Spinal cord (tissue), 10 donors: Measurements from ENCODE around the gene CERS2. TPM values are rescaled to one million over a fixed set of nuclear protein-coding genes. Genes with fewer than 3 reads are reported as not detected.

ENCODE experiments used
- DNase-seq, 6 donors: peaks; one replicate each; pipeline versions ENCODE4 v3.0.0 to v3.0.0-alpha.2; 2013 to 2015; ENCODE audit warnings: low spot score in 6 of 6, low read depth in 4 of 6
- H3K27ac ChIP-seq: one replicate; pipeline ENCODE4 v1.5.1; 2013; ENCODE audit warnings: low read depth, low read length, control low read depth
- H3K27me3 ChIP-seq: one replicate; pipeline ENCODE4 v1.6.1; 2013; ENCODE audit warnings: low read length; ENCODE audit not compliant: control insufficient read depth, insufficient read depth
- H3K36me3 ChIP-seq: one replicate; pipeline ENCODE4 v1.6.1; 2013; ENCODE audit warnings: low read length; ENCODE audit not compliant: control insufficient read depth, insufficient read depth
- H3K4me1 ChIP-seq: one replicate; pipeline ENCODE4 v1.6.1; 2013; ENCODE audit warnings: low read length; ENCODE audit not compliant: control insufficient read depth, insufficient read depth
- H3K4me3 ChIP-seq: one replicate; pipeline ENCODE4 v1.5.1; 2013; ENCODE audit warnings: low read depth, low read length, control low read depth
- H3K9me3 ChIP-seq: one replicate; pipeline ENCODE4 v1.6.1; 2013; ENCODE audit warnings: low read length; ENCODE audit not compliant: control insufficient read depth, insufficient read depth
- WGBS: methylation state at CpG from one replicate; pipeline ENCODE4 v1.1.5; 2013; ENCODE audit warnings: missing lambda C conversion rate; ENCODE audit not compliant: insufficient coverage; 5-methylcytosine and 5-hydroxymethylcytosine counted together
- polyA plus RNA-seq, 2 donors: library from polyadenylated mRNA; unstranded; fragments of 120-200 nt; gene quantifications; one replicate each; pipeline ENCODE4 v1.2.1, GENCODE V29; 2013; ENCODE audit not compliant: insufficient read length in 2 of 2
- total RNA-seq, 2 donors: library from RNA; depleted of rRNA in 1 of 2; stranded (reverse); fragments of 120-200 nt in 1 of 2; fragments of >200 nt in 1 of 2; gene quantifications; one replicate each; pipeline versions ENCODE4 v1.2.3 to v1.2.4, GENCODE V29; 2013 to 2014
- donor health status: healthy.

Gene CERS2
- total and polyA plus RNA-seq, 4 donors = 116 to 224 (median 170) TPM

- whole genome bisulfite sequencing = 58% methylated on average over 3 of the region's 4 CpGs
- Histone ChIP-seq H3K27ac (no peak overlapping the region), H3K9me3 (no peaks in the 10 kb centered on the region), H3K27me3 (no peaks in the 10 kb centered on the region), H3K4me3 (peak overlapping the region; percentile 82), H3K36me3 (peaks cover 37% of the 10 kb centered on the region), H3K4me1 (peaks cover 70% of the 10 kb centered on the region)
- DNase-seq = no peak
Observed at GRCh38 chr1:150972417-150972940, 2.2 kb downstream of the CERS2 start.

- no peak overlapping the region for H3K4me3 ChIP-seq
- DNase-seq = no peak
- peaks cover 67% of the 10 kb centered on the region for H3K4me1 ChIP-seq
- WGBS = 39% methylated on average over 5 of the region's 6 CpGs
- H3K27ac ChIP-seq = peak overlapping the region; percentile 25
- no peaks in the 10 kb centered on the region for H3K27me3 ChIP-seq
- no peaks in the 10 kb centered on the region for H3K9me3 ChIP-seq
- H3K36me3 ChIP-seq = peaks cover 43% of the 10 kb centered on the region
Observed at GRCh38 chr1:150971583-150972416, 2.8 kb downstream of the CERS2 start.

- H3K4me3 ChIP-seq = no peak overlapping the region
- DNase-seq = no peak
- no peaks in the 10 kb centered on the region for H3K9me3 ChIP-seq
- H3K27ac ChIP-seq = peak overlapping the region; percentile 25
- H3K27me3 ChIP-seq = no peaks in the 10 kb centered on the region
- H3K36me3 ChIP-seq = peaks cover 51% of the 10 kb centered on the region
- 20% methylated on average over 5 of the region's 11 CpGs for WGBS
- H3K4me1 ChIP-seq = peaks cover 67% of the 10 kb centered on the region
Observed at GRCh38 chr1:150970808-150971582, 3.6 kb downstream of the CERS2 start.

GRCh38 chr1:150969626-150970025, 5.0 kb downstream of the CERS2 start:
- H3K9me3 ChIP-seq = no peaks in the 10 kb centered on the region
- 80% methylated on average over 2 of the region's 3 CpGs for WGBS
- no peak for DNase-seq
- no peak overlapping the region for H3K4me3 ChIP-seq
- H3K27ac ChIP-seq = no peak overlapping the region
- peaks cover 60% of the 10 kb centered on the region for H3K4me1 ChIP-seq
- H3K27me3 ChIP-seq = no peaks in the 10 kb centered on the region
- H3K36me3 ChIP-seq = peaks cover 58% of the 10 kb centered on the region

- no peak overlapping the region for H3K4me3 ChIP-seq
- peaks cover 54% of the 10 kb centered on the region for H3K4me1 ChIP-seq
- DNase-seq = no peak
- WGBS = 84% methylated on average over 4 of the region's 4 CpGs
- H3K36me3 ChIP-seq = peaks cover 66% of the 10 kb centered on the region
- no peaks in the 10 kb centered on the region for H3K9me3 ChIP-seq
- peak overlapping the region; percentile 40 for H3K27ac ChIP-seq
- no peaks in the 10 kb centered on the region for H3K27me3 ChIP-seq
Observed at GRCh38 chr1:150968491-150968890, 6.1 kb downstream of the CERS2 start.

GRCh38 chr1:150967936-150968335, 6.7 kb downstream of the CERS2 start:
- Histone ChIP-seq H3K9me3 (no peaks in the 10 kb centered on the region), H3K27ac (no peak overlapping the region), H3K4me1 (peaks cover 48% of the 10 kb centered on the region), H3K36me3 (peaks cover 64% of the 10 kb centered on the region), H3K4me3 (no peak overlapping the region), H3K27me3 (no peaks in the 10 kb centered on the region)
- 96% methylated on average over 13 of the region's 13 CpGs for WGBS
- DNase-seq = no peak

GRCh38 chr1:150966011-150966410, 8.6 kb downstream of the CERS2 start:
- Histone ChIP-seq H3K4me3 (no peak overlapping the region), H3K4me1 (peaks cover 29% of the 10 kb centered on the region), H3K27ac (no peak overlapping the region), H3K36me3 (peaks cover 66% of the 10 kb centered on the region), H3K27me3 (no peaks in the 10 kb centered on the region), H3K9me3 (no peaks in the 10 kb centered on the region)
- no CpG with 5 or more reads among the region's 6 CpGs for WGBS
- DNase-seq = no peak

- no CpG with 5 or more reads among the region's 4 CpGs for WGBS
Observed at GRCh38 chr1:150965605-150966004, 9.0 kb downstream of the CERS2 start.

GRCh38 chr1:150964164-150964489, 10.5 kb downstream of the CERS2 start:
- no peak overlapping the region for H3K27ac ChIP-seq
- WGBS = 92% methylated on average over 2 of the region's 5 CpGs
- no peak for DNase-seq
- H3K4me3 ChIP-seq = no peak overlapping the region
- H3K27me3 ChIP-seq = no peaks in the 10 kb centered on the region
- peaks cover 78% of the 10 kb centered on the region for H3K36me3 ChIP-seq
- H3K4me1 ChIP-seq = peaks cover 14% of the 10 kb centered on the region
- H3K9me3 ChIP-seq = no peaks in the 10 kb centered on the region

More at GRCh38 chr1:150965605-150966004, 9.0 kb downstream of the CERS2 start:
- Histone ChIP-seq H3K9me3 (no peaks in the 10 kb centered on the region), H3K27ac (no peak overlapping the region), H3K4me1 (peaks cover 25% of the 10 kb centered on the region), H3K4me3 (no peak overlapping the region), H3K27me3 (no peaks in the 10 kb centered on the region), H3K36me3 (peaks cover 66% of the 10 kb centered on the region)
- no peak for DNase-seq
